GM11168 (cell line): Measurements from ENCODE around the gene PARD6G.

ENCODE experiments used
- in situ Hi-C: fragments of 300-500 bp; cut with MboI; formaldehyde crosslinking; loops from one replicate; pipeline ENCODE4 v1.12.0; 2022; ENCODE audit warnings: low sequenced_read_pairs; ENCODE audit not compliant: unreplicated experiment

The PARD6G gene

DNA sequence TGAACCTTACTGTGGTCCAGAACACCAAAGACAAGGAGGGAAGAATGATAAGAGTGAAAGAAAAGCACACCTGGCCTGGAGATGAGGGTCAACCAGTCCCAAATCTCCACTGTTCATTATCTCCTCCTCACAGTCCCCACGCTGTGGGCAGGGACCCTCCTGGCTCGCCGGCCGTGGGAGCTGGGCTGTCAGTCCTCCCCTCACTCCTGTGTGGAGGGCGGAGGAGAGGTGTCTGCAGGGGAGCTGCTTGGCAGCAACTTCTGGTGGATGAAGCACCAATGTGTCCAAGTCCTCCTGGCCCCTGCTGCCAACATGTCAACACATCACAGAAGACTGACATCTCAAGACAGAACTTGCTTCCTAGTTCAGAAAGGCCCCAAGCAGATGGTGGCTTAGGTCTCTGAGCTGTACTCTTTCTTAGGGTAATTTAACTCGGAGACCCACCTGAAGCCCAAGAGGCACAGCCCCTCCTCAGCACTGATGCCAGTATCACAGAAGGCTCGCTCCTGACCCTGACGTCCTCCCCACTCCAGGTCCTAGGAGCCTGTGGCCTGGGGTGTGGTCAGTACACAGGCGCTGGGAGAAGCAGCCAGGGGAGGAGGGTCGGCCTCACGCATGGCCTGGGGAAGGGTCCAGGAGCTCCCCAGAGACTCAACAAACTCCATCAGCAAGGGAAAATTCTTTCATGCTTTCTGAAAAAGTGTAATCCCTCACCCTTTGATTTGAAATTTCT, 54.5 kb downstream of the PARD6G start:
- in situ Hi-C loops, result no loop called here

DNA sequence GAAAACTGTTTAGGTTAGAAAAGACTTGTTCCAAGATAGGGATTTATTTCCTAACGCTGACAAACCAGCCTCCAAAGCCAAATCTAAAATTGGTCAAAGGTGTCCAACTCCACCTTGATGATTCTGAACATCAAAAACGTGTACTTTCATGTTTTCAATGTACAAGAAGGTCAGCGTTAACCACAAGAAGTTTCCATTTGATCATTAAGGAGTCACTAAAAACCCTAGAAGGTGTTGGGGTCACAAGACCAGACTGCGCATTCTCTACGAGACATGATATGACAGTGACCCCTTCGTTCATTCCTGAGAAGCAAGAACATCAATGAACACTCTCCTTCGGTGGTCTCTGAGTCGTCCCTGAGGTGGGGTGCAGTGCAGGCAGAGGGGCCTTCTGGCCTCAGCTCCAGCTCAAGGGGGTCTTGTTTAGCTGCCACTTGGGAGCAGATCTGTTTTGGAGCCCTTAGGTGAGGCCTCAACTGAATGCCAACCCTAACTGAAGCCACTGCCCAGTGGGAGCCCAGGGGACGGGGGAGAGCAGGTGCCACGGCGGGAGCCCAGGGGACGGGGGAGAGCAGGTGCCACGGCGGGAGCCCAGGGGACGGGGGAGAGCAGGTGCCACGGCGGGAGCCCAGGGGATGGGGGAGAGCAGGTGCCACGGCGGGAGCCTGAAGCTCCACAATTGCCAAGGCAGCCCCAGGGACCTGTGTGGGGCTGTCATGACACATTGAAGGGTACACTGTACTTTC, 55.2 kb downstream of the PARD6G start:
- in situ Hi-C loops, result no loop called here

DNA sequence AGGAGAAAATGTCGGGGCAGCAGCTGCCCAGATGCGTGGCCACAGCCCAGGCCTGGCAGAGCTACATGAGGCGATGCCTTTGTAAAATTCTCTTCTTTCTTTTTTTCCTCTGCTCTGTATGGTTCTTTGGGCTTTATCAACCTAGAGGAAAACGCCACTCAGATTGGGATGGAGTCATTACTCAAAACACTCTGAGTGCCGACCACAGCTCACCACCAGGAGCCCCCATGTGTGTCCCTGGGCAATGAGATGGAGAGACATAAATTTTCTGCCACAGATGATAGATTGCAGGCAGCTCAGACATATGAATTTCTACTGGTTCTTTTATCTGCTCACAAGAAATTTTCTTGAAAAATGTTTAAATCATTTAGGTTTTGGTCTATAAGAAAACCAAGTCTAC, 56.0 kb downstream of the PARD6G start:
- in situ Hi-C loops, result no loop called here

DNA sequence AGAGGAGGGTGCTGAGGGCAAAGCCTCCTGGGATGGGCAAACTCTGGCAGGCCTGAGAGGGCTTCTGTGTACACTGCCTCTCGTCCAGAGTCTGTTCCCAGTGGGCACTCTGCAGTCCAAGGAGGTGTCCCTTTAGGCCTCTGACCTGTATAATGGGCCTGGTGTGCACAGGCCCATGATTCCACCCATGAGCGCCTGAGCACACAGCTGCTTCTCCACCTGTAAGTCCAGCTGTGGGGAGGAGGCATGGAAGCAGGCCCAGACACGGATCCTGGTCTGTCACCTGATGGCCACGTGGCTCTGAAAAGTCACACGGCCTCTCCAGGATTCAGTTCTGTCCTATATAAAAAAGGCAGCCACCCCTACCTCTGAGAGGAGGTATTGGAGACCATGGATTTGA, 57.0 kb downstream of the PARD6G start:
- in situ Hi-C loops, result no loop called here

DNA sequence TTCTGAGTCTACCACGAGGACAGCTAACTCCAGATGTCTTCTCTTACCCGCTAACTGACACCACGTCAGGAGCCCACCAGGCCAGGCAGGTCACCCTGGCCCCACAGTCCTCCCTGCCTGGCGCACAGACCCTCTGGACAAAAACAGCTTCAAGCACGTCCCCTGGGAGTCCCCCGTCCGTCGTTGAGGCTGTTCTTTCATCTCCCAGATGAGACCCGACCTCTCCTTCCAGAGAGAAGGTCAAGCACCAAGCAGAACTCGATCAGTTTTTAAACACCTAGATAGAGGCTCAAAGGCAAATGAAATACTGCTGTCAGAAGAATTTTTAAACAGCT, 57.8 kb downstream of the PARD6G start:
- in situ Hi-C loops, result no loop called here

DNA sequence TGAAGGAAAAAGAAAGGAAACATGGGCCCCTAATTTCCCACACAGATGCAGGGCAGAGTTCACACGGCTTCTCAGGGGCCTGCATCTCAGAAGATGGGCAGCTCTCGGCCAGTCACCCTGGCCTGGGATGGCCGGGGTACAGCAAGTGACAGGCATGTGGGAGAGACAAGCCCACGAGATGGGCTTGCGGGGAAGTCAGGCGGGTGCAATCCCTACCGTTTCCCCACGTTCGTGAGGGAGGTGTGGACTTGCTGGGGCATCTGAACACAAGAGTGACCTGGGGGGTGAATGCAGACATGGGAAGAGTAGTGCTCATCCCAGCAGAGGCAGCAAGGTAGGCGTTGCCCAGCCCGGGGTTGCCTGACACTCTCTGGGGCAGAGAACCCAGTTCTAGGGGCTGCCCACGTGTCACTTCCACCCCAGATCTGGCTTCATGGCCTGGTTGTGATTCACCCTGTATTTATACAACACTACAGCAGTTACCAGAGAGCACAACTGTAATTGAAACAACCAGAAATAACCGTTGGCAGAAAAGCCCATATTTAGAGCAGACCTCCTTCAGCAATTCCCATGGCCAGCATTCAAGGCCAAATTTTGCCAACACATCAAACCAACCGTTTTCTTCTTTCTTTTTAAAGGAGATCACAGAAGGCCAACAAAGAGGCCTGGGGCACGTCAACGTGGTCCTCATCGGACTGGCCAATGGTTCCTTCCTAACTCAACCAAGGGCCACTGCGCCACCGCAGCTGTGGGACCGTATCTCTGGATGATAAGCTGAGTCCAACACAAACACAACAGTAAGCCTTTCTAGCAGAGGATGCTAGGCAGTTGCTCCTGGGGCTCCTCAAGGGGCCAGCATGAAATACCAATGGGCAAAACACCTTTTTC, 58.4 kb downstream of the PARD6G start:
- in situ Hi-C loops, result no loop called here

DNA sequence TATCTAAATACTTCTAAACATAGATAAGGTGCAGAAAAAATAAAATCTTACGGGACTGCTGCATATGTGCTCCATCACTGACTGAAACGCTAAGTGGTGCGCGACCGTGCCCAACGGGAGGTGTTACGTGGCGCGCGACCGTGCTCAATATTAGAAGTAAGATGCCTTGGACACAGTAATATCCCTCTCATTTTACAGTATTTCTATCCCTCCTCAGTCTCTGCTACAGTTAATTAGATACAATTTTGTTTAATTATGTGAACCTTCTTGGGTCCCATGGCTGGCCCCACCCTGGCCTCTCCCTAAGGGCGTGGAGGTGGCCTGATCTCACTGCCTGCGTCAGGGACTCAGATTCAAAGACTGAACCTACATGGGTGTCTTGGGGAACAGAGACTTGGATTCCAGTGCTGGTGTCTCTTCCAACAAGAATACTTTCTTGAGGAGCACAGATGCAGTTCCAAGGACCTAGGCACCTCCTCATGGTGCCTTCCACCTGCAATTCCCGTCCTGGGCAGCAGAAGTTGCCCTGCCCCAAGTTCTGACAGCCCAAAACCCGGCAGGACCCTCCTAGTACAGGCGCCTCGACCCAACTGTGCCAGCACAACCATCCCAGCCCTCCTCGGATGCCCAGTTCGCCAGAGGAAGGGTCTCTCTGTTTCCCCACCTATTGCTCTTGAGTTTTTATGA, 59.2 kb downstream of the PARD6G start:
- in situ Hi-C loops, result no loop called here

DNA sequence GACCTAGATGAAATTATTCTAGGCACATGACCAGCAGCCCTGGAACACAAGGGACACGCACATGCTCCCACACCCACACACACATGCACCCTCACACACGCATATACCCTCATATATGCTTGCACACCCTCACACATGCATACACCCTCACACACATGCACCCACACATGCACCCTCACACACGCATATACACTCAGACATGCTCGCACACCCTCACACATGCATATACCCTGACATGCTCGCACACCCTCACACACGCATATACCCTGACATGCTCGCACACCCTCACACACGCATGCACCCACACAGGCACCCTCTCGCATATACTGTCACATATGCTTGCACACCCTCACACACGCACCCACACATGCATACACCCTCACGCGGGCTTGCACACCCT, 61.8 kb downstream of the PARD6G start:
- in situ Hi-C loops, result no loop called here

DNA sequence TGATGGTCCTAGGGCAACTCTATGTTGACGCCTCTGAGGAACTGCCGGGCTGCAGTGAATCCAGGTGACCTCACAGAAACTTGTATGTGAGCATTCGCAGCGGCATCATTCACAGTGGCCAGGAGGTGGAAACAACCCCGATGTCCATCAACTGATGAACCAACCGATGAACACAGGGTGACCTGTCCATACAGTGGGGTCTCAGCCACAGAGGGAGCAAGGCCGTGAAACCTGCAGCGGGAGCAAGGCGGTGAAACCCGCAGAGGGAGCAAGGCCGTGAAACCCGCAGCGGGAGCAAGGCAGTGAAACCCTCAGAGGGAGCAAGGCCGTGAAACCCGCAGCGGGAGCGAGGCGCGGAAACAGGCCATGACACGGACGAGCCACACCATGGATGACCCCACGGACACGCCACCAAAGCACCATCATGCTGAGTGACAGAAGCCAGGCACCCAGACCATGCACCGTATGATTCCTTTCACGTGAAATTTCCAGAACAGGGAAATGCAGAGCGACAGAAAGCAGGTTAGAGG, 63.0 kb downstream of the PARD6G start:
- in situ Hi-C loops, result no loop called here

DNA sequence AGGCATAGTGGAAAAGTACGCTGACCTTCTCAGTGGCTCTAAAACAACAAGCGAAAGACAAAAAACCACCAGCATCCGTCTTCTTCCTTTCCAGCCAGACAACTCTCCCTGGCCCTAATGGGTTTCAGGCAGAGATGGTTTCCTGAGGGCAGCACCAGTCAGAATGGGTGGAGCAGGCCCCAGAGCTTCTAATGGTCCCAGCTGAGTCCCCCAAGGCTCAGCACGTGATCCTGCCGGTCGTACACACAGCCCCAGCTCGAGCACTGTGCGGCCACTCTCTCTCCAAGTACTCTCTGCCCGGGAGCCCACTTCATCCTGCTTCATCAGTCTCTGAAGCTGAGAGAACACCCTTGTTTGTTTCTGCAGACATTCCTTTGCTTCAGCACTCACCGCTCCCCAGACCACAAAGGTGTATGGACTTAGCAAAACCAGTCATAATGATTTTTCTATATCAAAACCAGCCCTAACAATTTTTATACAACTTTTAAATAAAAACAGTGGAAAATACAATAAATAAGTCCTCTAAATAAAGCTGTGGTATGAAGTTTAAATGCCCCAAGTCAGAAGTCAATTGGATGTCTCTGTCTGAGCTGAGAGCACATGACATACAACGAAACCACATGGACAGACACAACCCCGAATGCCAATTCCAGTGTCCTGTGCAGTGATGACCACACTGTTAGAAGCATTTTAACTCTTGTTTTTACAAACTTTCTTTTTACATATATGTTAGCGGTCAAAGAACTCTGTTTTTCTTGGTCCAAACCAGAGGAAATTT, 63.9 kb downstream of the PARD6G start:
- in situ Hi-C loops, result no loop called here

DNA sequence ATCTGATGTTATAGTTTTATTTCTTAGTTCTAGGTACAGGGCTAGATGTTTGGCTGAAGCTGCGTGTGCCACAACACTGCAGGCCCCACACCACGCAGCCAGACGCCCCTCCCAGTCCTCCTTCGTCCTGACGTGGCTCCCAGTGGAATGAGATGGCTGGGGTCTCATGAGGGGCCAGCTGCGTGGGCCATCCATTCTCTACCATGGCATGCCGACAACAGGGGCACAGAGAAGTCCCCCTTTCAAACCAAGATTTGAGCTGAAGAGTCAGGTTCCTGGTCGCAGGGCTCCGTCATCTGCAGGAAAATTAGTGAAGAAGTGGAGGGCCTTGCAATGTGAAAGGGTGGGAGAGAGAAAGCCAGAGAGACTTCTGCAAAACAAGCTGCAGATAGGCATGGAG, 64.5 kb downstream of the PARD6G start:
- in situ Hi-C loops, result no loop called here

DNA sequence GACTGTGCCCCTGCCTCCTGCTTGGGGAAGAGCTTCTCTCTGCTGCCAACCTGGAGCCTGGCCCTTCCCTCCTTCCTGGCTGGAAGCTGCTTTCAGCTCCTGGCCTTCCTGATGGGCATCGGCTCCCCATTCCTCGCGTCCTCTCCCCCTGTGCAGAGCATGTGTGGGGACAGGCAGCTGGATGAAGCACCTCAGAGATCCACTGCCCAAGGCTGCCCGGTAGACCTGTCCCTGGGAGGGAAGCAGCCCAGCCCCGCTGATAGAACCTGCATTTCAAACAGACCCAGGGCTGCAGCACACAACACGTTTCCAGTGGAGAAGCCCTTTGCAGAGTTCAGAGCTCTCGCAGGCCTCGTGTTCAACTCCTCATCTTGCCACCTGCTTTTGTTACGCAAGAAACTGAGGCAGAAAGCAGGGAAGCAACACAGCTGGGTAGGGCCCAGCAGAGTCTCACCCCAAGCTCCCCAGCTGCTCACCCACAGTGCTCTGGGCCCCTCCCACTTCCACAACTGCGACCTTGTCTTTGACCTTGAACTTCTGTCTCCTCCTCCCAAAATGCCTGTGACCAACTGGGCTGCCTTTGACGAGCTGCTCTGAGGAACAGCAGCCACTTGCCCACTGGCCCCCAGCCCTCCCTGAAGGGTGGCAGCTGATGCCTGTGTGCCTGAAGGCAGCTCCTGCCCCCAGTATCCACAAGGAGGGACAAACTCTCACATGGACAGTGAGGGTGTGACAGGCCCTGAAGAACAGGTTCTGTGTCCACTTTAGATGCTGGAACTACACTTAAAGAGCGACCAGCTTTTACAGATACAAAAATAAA, 65.5 kb downstream of the PARD6G start:
- in situ Hi-C loops, result no loop called here

DNA sequence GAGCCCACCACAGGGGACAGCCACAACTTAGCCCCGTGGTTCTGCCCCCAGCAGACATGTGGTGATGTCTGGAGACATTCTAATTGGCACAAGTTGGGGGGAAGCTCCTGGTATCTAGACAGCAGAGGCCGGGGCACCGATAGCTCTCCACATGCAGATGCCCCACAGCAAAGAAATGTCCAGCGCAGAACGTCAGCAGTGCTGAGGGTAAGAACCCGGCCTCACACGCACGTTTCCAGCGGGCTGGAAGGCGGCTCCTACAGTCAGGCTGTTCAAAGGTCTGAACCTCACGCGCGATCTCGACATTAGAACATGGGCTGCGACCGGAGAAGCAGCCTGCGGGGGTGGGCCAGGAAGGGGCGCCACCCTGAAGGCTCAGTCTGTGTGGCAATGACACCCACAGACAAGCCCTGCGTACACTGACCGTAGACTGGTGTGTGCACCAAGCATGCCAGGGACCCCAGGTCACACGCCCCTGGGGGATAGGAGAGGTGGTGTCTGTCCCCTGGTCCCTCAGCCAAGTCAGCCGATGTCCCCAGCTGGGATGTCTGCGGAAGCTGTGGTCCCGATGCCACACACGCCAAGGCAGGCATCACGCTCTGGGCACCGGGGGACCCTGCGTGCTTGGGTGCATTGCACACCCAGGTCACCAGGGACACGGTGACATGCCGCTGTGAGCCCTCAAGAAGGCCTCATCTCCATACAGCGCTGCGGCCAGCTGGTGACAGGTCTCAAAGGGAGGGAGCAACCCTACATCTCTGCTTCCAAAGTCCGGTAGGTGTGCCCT, 66.3 kb downstream of the PARD6G start:
- in situ Hi-C loops, result no loop called here

DNA sequence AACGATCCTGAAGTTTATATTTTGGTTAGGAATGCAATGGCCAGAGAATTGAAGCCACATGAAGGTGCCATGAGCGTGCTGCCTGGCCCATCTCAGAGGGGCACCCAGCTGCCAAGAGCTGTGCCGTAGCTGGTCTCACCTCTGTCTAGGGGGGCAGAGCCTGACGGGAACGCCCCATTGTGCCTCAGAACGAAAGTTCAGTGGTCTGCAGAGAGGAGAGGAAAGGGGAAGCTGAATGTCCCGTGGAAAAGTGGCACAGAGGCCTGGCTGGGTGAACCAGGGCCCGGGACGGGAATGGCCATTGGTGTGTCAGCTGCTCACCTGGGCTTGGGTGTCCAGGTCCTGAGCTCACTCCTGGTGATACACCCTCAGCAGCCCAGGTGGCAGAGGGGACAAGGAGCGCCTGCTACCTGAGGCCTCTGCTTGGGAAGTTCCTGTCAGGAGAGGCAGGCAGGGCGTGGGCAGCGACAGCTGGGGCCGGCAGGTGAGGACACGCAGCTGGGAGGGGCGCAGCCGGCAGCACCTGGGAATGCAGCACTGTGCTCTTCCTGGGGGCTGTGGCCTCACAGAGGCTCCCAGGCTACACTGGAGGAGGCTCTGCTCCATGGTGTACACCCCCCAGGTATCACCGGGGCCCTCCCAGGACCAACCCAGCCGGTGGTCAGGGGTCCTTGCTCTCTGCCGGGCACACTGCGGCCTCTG, 67.3 kb downstream of the PARD6G start:
- in situ Hi-C loops, result no loop called here

DNA sequence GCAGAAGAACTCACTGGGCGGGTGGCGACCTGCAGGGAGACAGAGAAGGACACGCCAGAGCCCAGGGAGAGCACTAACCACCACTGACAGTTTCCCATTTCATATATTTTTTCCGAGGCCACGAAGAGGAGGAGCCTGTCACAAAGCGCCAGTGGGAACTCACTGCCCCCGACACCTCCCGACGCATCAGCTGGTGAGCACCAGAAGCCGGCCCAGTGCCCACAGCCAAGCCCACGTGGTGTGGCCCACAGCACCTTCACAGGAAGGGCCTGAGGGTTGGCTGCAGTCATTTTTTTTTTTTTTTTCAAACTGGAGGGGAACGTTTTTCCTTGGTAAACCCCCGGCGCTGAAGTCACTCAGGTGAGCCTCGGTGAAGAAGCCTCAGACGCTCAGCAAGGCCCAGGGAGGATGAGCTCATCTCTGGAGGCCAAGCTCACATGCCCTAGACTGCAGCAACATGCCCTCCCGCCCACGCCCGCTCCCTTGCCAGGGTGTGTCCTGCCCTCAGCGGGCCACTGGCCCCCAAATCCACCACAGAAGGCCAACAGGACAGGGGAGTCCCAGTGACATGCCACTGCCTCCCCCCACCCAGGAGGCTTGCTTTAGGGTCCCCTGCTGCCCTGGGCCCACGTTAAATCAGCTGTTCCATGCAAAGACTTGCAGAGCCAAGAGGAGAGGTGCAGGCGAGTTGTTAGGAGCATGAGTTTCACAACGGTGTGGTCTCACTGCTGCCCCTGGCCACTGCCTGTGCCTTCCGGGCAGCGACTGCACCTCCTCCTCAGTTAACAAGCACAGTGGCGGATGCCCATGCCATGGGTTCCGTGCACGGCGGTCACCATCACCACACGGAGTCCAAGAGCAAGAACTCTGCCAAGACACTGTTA, 68.1 kb downstream of the PARD6G start:
- in situ Hi-C loops, result no loop called here

DNA sequence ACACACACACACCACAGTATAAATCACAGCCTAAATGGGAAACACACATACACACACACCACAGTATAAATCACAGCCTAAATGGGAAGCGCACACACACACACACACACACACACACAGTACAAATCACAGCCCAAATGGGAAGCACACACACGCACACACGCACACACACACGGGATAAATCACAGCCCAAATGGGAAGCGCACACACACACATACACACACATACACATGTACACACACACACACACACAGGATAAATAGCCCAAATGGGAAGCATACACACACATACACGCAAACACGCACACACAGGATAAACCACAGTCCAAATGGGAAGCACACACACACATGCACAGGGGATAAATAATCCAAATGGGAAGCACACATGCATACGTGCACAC, 70.2 kb downstream of the PARD6G start:
- in situ Hi-C loops, result no loop called here
